Superior temporal gyrus (tissue), 1 donor: Measurements from ENCODE around the gene LIPC.

ENCODE experiments used
- DNase-seq: peaks from one replicate; pipeline ENCODE4 v3.0.0-alpha.2; 2016; ENCODE audit errors: extremely low spot score

The LIPC gene

GRCh38 chr15:58458076-58458475 lies 26.3 kb downstream of the LIPC start:
- no peak for DNase-seq

GRCh38 chr15:58459045-58459444 lies 27.3 kb downstream of the LIPC start:
- no peak for DNase-seq

- DNase-seq: no peak
Observed at GRCh38 chr15:58459560-58459959, 27.8 kb downstream of the LIPC start.

GRCh38 chr15:58460116-58460790 lies 28.5 kb downstream of the LIPC start:
- no peak for DNase-seq

DNA sequence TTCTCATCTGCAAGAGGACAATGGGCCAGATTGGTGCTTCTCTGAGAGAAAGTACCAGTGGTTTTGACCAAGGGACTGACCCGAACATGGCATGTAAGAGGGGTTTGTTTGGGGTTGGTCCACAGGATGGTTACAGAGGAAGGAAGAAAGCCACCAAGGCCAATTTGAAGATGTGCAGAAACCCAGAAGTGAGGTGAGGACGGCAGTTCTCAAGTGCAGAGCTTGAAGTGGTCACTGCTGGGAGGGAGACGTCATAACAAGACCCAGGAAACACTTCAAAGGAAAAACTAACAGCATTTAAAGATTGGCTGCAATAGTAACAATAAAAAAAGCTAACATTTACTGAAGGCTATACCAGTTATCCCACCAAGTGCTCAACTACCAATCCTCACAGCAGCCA lies 29.1 kb downstream of the LIPC start:
- DNase-seq: no peak

DNA sequence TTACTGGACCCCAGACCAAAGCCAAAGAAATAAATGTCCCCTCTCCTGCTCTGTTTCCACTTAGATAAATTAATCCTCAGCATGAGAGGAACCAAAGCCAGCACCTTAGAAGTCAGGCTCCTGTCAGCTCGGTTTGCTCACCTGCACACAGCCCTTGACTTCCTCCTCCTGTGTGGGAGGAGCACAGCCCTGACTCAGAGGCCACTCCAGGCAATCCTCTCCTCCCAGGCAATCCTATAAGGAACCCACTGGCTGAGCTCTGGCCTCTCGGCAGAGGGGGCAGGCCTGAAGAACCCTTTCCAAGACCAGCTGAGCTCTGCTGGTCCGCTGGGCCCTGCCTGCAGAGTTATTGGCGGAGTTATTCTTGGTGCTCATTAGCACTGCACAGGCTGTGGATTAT lies 30.8 kb downstream of the LIPC start:
- no peak for DNase-seq

- DNase-seq: no peak
Observed at GRCh38 chr15:58462973-58463663, 31.3 kb downstream of the LIPC start.

DNA sequence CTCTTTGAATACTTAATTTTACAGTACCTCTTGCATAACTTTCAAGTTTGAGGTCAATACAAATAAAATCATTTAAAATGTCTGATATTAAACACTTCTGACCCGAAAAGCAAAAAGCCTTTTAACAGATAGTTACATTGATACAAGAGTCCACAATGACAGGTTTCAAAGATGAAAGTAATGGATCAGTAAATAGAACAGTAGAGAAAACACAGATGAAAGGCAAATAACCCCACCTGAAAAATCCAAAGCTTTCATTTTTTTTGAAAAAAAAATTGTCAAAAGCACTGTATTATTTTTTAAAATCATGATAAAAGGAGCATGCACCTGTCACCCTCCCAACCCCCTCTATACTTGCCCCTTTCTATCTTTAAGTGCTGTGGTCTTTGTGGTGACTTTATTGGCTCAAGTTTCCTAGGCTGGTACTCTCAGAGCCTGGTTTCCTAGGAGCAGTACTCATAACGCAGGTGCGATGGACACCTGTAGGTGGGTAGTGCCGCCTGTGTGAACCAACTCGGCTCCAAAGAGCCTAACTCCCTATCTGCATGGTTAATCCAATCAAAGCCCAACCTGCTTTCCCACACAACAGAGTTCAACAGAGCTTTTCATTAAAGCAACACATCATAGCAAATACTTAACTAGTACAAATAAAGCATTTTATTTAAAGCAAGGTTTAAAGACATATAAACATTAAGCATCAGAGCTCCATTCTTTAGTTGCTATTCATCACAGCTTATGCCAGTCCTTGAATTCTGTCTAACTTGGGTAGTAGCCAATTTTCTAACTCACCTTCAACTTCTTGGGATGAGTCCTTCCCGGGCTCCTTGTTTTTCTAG lies 32.2 kb downstream of the LIPC start:
- DNase-seq: no peak

GRCh38 chr15:58465070-58465469 lies 33.3 kb downstream of the LIPC start:
- DNase-seq: no peak

DNA sequence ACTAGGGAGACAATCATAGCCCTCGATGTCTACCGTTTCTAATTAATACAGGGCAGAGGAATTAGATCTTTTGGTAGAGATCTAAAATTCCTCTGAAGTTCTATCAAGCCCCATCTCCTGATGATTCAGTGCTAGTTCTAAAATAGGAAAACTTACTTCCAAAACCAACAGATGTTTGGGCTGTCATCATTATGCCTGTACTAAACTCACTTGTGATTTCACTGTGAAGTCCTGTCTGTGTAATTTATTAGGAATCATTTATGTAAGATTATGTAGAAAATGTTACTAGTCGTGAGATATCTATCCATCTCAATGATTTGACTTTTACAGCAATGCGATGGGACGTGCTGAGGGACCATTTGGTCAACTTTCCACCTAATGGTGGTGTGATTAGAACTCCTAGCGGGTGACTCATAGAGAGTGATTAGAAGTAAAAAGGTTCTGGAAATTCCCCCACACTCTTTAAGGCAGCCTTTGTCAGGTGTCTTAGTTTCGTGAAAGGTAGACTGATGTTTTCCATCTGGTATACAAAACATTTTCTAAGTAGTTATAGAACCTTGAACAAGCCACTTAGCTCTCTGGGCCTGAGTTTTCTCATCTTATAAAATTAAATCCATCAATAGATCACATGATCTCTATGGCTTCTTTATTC lies 34.2 kb downstream of the LIPC start:
- no peak for DNase-seq

- DNase-seq: no peak
Observed at GRCh38 chr15:58466566-58466965, 34.8 kb downstream of the LIPC start.

GRCh38 chr15:58467121-58467721 lies 35.4 kb downstream of the LIPC start:
- DNase-seq: no peak

DNA sequence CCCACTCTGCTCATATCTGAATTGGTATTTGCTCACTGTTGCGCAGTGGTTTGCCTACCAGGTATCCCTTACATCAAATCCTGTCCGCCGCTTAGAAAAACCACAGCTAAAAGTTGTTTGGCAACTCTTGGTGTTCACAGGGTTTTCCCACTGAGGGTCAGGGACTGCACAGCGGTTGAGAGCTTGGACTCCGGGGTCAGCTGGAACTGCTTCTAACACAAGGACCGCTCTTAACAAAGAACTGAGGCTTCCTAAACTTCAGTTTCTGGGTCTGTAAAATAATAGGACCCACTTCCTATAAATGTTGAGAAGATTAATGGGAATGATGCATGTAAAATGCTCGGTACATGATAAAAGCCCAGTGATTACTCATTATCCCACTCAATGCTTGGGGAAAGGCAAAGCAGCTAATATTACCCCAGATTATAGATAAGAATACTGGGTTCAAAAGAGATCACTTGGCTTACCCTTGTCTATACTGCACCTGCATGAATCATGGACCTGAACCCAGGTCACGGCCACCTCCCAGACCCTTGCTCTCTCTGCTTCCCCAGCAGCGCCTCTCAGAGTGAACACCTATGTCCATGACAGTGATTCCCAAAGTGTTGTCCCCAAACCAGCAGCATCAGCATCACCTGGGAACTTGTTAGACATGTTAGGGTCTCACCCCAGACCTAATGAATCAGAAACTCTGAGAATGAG lies 36.1 kb downstream of the LIPC start:
- no peak for DNase-seq

- DNase-seq: no peak
Observed at GRCh38 chr15:58469432-58470353, 37.9 kb downstream of the LIPC start.

DNA sequence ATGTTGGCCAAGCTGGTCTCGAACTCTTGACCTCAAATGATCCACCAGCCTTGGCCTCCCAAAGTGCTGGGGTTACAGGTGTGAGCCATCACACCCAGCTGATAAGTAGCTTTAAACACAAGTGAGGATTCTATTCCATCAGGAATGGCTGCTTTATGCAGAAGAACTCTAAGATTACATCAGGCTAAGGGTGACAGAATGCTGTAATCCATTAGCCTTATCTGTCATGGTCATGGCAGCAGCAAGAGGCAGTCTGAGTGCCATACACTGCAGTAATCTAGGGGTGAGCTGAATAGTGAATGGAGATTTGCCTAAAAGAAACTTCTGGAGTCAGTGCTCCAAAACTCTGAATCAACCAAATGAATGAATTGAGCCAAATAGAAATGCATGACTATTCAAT lies 39.6 kb downstream of the LIPC start:
- DNase-seq: no peak

GRCh38 chr15:58472221-58472620 lies 40.4 kb downstream of the LIPC start:
- DNase-seq: no peak

- DNase-seq: no peak
Observed at GRCh38 chr15:58472821-58473581, 41.2 kb downstream of the LIPC start.

GRCh38 chr15:58473724-58474123 lies 41.9 kb downstream of the LIPC start:
- no peak for DNase-seq

GRCh38 chr15:58474741-58475323 lies 43.0 kb downstream of the LIPC start:
- DNase-seq: no peak
